GM21737 (cell line): Measurements from ENCODE around the gene MTCH2.
A peak's percentile ranks its signal among the peaks of the same experiment; 100 is the strongest.
"Not testable (repeated sequence)": the region's sequence is repeated elsewhere in the genome, so short reads cannot be mapped to it uniquely, and the experiment has no call there.

Experiments used
- ATAC-seq: cut with Tn5 transposase; IDR thresholded peaks from one replicate; pipeline ENCODE4 v1.9.1; 2021; ENCODE audit warnings: mild to moderate bottlenecking, moderate library complexity; ENCODE audit not compliant: unreplicated experiment

The MTCH2 gene

GRCh38 chr11:47640506-47640905, 1.9 kb downstream of the MTCH2 start:
- ATAC-seq, result not testable (repeated sequence)

DNA sequence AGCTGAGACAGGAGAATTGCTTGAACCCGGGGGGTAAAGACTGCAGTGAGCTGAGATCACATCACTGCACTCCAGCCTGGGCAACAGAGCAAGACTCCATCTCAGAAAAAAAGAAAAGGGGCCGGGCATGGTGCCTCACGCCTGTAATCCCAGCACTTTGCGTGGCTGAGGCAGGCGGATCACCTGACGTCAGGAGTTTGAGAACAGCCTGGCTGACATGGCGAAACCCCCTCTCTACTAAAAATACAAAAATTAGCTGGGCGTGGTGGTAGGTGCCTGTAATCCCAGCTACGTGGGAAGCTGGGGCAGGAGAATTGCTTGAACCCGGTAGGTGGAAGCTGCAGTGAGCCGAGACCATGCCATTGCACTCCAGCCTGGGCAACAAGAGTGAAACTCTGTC, 6.0 kb downstream of the MTCH2 start:
- ATAC-seq, result not testable (repeated sequence)

DNA sequence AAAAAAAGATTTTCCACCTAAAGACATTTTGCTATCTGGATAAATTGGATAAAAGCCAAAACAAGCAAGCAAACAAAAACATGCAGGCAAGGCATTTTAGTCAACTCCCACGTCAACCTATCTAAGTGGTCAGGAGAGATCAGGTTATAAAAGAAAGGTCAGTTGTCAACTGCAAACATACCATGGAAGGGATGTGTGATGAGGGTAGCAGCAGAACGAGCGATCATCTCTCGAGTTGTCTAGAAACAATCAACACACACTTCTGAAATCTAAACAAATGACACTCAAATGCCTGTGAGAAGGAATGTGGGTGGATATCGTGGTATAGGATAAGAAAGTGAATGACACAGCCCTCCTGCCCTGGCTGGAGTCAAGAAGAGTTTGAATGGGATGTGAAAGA, 10.9 kb downstream of the MTCH2 start:
- no peak for ATAC-seq

GRCh38 chr11:47628026-47628425, 14.3 kb downstream of the MTCH2 start:
- ATAC-seq, result no peak

DNA sequence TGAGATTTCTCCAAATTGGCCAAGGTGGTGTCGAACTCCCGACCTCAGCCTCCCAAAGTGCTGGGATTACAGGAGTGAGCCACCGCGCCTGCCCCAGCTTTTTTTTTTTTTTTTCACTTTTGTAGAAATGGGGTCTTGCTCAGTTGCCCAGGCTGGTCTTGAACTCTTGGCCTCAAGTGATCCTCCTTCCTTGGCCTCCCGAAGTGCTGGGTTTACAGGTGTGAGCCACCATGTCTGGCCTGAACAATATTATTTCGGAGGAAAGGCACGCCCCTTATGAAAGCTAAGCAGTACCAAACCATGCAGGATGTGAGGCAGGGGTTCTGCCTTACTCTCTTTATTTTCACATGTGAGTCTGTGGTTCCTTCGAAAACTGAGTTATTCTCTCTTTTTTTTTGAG, 16.1 kb downstream of the MTCH2 start:
- no peak for ATAC-seq

GRCh38 chr11:47620836-47621378, 21.5 kb downstream of the MTCH2 start:
- no peak for ATAC-seq

DNA sequence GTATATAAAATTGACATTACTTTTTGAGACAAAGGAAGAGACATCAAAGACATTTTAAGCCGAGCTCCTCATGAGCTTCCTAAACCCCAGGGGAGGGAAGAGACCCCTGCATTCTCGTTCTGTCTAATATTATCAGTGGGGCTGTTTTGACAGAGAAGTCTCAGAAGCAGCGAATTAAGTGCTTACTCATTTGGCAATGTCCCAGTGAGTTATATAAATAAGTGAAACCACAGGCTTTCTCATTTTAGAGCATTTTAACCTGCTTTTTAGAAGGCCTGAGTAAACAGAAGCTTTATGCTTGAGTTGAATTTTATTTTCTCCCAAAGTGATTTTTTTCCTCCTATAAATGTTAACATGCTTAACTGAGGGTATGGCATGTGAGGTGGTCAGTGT, 24.9 kb downstream of the MTCH2 start:
- ATAC-seq, result no peak

GRCh38 chr11:47616726-47617416, 25.5 kb downstream of the MTCH2 start:
- no peak for ATAC-seq

DNA sequence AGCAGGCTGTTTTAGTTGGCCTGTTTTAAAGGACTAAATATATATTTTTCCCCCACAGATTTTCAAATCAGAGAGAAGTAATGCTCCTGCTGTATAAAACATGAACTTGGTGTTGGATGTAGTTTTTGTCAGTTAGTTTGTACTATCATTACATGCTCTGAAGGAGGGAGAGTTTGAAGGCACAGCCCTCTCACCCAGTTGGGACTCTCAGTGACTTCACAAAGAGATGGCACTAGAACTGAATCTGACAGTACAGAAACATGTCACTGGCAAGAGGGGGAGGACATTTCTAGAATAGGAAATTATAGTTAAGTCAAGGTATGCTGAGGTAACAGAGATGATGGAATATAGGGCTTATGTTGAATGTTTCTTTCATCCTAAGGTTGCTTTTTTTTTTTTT, 27.1 kb downstream of the MTCH2 start:
- ATAC-seq, result no peak

GRCh38 chr11:47611348-47611794, 31.0 kb downstream of the MTCH2 start:
- peak; percentile 72 for ATAC-seq

DNA sequence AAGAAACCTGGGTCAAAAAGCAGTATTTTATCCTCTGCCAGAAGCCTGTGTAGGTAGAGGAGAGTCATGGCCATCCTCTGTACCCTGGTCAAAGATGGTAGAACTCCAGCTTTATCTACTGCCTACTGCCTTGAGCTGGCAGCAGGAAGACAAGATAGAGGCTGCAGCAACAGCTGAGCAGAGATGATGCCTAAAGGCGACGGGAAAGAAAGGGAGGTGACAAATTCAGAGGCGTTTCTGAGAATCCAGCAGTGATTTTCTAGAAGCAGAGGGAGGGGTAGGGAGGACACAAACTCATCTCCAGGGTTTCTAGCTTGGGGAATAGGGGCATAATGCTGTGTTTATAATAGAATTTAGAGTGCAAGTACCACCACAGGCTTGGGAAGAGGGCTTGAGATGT, 32.7 kb downstream of the MTCH2 start:
- no peak for ATAC-seq

GRCh38 chr11:47607380-47607779, 35.0 kb downstream of the MTCH2 start:
- ATAC-seq, result no peak

DNA sequence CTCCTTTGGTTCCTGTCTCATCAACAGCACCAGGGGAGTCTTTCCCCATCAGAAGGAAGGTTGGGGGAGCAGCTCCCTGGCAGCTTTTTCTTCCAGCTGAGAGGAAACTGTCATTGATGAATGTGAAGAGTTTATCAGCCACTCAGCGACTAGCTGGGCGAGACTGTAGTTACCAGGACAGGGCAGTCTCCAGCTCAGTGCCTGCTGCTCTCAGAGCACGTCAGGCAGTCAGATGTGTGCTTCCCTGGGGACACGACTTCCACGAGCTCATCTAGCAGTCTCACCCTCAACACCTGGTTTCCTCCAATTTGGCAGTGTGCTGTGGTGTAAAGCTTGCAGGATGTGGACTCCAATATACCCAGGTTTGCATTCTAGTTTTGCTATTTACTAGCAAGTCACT, 35.6 kb downstream of the MTCH2 start:
- no peak for ATAC-seq

GRCh38 chr11:47605921-47606320, 36.4 kb downstream of the MTCH2 start:
- no peak for ATAC-seq

- ATAC-seq, result no peak
Observed at GRCh38 chr11:47603295-47603694, 39.1 kb downstream of the MTCH2 start.

DNA sequence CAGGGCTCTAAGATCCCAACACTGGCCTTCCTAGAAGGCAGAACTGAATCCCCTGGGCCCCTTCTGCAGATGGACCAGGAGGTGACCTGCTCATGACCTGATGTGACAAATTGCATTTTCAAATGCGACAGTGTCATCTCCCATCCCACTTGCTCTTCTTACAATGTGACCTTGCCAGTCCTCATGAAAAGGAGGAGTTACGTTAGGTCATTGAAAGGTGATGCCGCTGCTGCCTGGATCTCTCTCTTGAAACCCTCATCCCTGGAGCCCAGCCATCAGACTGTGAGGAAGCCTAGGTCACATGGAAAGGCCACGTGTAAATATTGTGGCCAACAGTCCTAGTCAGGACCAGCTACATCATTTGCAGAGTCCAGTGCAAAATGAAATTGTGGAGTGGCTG, 42.5 kb downstream of the MTCH2 start:
- ATAC-seq, result no peak

DNA sequence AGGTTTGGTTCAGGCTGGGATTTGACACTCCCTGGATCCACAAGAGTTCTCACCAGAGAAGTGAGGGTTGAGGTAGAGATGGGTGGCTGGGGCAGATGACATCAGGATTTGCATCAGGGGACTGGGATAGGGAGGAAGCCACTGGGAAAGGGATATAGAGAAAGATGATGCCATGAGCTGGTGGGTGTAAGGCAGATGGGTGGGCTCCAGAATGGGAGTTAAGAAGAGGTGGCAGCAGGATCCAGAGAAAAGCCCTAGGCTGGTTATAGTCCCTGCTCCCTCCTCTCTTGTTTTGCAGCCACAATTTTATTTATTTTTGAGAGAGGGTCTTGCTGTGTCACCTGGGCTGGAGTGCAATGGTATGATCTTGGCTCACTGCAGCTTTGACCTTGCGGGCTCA, 46.4 kb downstream of the MTCH2 start:
- no peak for ATAC-seq

DNA sequence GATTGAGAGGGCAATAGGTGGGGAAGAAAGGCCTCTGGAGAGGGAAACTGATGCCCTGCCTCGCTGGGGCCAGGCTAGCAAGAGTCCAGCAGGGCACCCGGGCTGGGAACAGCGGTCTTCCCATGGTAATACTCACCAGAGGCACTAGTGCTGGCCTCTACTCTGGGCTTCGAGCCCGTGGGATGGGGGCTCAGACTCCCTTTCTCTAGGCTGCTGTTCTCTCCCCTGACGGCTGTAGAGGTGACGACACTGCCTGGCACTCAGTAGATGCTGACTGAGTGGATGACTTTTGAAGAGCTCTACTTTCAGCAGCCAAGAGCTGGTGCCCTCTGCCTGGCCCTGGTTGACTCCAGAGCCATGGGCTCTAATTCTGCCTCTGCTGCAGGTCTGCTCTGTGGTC, 47.3 kb downstream of the MTCH2 start:
- no peak for ATAC-seq

DNA sequence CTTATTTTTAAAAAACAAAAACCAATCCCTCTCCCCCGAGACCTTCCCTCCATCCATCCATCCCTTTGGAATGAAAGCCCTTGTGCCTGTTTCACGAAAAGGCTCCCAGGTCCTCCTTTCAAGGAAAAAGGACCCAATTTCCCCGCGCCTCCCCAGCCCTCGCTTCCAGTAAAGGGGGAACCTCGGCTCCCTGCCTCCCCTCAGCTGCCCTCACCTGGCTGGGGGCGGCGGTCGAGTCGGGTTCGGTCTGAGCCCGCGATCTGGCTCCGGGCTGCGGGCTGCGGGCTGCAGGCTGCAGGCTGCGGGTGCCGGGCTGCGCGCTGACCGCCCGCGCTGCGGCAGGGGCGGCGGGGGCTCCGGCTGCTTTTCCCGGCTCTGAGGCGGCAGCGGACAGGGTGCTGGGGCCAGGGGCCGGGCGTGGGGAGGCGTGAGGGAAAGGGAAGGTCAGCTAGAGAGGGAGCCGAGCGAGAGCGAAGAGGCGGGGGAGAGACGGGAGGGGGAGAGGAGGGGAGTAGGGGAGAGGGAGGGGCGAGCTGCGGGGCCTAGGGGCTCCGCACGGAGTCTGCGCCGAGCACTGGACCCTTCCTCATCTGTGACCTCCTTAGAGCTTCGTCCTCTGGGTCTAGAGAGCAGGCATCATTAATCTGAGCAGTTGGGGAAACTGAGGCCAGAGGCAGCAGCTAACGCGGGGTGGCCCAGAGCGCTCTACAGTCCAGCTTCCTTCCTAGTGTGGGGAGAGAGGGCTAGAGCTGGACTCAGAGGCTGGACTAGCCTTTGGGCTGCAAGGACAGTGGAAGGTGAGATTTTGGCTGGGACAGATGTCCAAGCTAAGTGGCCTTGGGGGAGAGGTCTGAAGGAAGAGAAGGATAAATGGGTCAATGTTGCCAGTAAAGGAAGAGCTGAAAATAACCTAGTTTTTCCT, 48.2 kb downstream of the MTCH2 start, which contains the start of gene C1QTNF4:
TSS of gene C1QTNF4 (minus strand) at position 478 of the 922 bp plus-strand sequence. CDS start 3,601 bp downstream, outside the sequence.
- ATAC-seq, result no peak

GRCh38 chr11:47593492-47593933, 48.8 kb downstream of the MTCH2 start:
- no peak for ATAC-seq

- no peak for ATAC-seq
Observed at GRCh38 chr11:47592970-47593369, 49.4 kb downstream of the MTCH2 start.

GRCh38 chr11:47592251-47592650, 50.1 kb downstream of the MTCH2 start:
- ATAC-seq, result no peak
